ENCODE measurements around the gene SMIM10L2A.
A peak's percentile ranks its signal among the peaks of the same experiment; 100 is the strongest.
"Not testable (repeated sequence)": the region's sequence is repeated elsewhere in the genome, so short reads cannot be mapped to it uniquely, and the experiment has no call there.

The SMIM10L2A gene

DNA sequence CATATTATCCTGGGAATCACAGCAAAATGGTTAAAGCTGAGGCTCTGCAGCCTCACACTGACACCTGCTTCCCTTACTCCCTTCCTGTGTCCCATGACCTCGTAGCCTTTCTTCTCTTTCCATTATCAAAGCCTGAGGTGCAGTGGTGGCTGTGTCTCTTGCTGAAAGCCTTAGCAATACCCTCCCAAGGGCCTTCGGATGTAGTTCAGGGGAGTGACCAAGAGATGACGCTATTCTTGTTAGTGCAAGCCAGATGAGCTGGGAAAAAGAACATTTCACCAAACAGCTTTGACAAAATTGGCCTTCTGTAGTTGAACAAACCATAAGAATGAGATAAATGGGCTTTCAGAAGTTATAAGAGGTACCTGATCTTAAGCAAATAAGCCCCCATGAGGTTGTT is 31.6 kb downstream of the SMIM10L2A start:
- DNase-seq (ENCODE audit: low read depth) = no peak
- H3K4me3 ChIP-seq (ENCODE audit: control insufficient read depth, low read depth, low read length) = no peak overlapping the region
- TF ChIP-seq, protein P1, sequence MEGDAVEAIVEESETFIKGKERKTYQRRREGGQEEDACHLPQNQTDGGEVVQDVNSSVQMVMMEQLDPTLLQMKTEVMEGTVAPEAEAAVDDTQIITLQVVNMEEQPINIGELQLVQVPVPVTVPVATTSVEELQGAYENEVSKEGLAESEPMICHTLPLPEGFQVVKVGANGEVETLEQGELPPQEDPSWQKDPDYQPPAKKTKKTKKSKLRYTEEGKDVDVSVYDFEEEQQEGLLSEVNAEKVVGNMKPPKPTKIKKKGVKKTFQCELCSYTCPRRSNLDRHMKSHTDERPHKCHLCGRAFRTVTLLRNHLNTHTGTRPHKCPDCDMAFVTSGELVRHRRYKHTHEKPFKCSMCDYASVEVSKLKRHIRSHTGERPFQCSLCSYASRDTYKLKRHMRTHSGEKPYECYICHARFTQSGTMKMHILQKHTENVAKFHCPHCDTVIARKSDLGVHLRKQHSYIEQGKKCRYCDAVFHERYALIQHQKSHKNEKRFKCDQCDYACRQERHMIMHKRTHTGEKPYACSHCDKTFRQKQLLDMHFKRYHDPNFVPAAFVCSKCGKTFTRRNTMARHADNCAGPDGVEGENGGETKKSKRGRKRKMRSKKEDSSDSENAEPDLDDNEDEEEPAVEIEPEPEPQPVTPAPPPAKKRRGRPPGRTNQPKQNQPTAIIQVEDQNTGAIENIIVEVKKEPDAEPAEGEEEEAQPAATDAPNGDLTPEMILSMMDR (conservative IDR thresholded peaks at IDR 0.05; ENCODE audit: control insufficient read depth, insufficient read depth, low read depth, low read length) = no peak

DNA sequence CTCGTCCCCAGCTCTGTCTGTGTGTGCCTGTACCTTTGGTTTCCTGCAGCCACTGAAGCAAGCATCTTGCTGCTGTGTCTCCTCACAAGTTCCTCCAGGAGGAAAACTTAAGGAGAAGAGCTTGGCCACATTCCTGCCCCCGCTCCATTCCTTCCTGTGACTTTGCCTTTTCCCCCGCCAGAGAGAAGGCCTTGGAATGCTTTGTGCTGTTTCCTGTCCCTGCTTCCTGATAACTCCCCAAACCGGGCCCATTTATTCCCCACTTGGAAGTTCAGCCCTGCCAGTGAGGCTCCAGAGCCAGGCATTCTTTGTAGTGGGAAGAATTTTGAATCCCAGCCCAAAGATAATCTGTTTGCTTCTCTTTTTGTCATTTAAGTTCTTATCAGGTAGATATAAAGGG is 33.1 kb downstream of the SMIM10L2A start:
- H3K4me3 ChIP-seq (ENCODE audit: control insufficient read depth, low read depth, low read length) = no peak overlapping the region
- DNase-seq (ENCODE audit: low read depth) = no peak
- TF ChIP-seq, protein P1 (conservative IDR thresholded peaks at IDR 0.05; ENCODE audit: control insufficient read depth, insufficient read depth, low read depth, low read length) = no peak

DNA sequence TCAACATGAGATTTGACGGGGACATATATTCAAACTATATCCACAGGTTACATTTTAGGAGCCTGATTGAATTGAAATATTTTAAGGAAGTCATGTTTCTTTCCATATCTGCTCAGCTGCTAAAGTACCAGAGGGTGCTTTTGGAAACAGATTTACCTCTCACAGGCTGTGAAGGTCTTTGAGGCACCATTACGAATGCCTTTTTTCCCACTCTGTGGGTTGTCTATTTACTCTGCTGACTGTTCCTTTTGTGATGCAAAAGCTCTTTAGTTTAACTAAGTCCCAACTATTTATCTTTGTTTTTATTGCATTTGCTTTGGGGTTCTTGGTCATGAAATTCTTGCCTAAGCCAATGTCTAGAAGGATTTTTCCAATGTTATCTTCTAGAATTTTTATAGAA is 40.0 kb downstream of the SMIM10L2A start:
- H3K4me3 ChIP-seq (ENCODE audit: control insufficient read depth, low read depth, low read length); DNase-seq (ENCODE audit: low read depth): not testable (repeated sequence)

DNA sequence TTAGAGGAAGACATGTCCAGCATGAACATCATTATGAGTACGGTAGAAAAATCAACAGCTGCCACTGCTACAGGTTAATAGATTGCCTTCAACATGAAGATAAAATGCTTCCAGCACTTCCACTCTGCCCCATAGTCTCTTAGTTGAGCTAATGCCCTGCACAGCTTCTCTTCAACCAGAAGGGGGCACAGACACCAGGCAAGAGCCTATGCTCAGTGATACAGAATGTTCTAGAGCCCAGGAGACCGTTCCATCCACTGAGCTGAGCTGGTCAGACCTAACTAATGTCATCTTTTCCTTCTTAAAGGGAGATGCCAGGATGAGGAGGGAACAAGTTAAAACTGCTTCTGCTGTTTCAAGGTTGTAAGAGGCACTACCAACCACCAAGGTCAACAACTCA is 42.2 kb downstream of the SMIM10L2A start:
- DNase-seq (ENCODE audit: low read depth) = peak; percentile 11
- TF ChIP-seq, protein P1 (conservative IDR thresholded peaks at IDR 0.05; ENCODE audit: control insufficient read depth, insufficient read depth, low read depth, low read length) = peak; percentile 37
- no peak overlapping the region for H3K4me3 ChIP-seq (ENCODE audit: control insufficient read depth, low read depth, low read length)

DNA sequence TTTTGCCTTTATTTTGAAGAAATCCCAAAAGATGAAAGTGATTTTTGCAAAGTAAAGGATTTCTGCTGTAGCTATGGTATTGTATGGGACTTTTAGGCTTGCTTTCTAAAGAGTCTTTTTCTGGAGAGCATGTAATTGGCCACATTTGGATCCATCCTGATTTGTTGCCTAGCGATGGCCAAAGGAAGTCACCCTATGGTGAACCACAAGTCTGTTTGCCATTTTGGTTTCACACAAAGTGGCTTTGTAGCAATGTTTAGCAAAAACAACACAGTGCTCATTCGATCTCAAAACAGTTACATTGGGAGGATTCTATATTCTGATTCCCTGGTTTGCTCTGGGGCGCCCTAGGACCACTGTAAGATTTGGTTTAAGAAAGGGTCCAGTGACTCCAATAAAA is 54.6 kb downstream of the SMIM10L2A start:
- TF ChIP-seq, protein P1 (conservative IDR thresholded peaks at IDR 0.05; ENCODE audit: control insufficient read depth, insufficient read depth, low read depth, low read length) = no peak
- no peak overlapping the region for H3K4me3 ChIP-seq (ENCODE audit: control insufficient read depth, low read depth, low read length)
- no peak for DNase-seq (ENCODE audit: low read depth)

DNA sequence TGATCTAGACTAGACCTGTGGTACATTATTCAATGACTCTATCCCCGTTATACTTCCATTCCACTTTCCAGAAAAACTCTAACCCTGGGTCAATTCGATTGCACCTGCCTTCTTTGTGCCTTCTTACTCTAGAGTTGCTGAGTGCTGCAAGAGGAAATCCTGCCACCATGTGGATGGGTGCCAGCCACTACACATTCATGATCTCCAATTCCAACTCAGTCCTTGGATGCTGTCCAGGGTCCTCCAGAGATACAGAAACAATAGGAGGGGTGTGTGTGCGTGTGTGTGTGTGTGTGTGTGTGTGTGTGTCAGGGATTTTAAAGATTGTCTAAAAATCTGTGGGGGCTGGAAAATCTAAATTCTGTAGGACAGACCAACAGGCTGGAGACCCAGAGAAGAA is 55.8 kb downstream of the SMIM10L2A start:
- peak; percentile 63 for DNase-seq (ENCODE audit: low read depth)
- TF ChIP-seq, protein P1 (conservative IDR thresholded peaks at IDR 0.05; ENCODE audit: control insufficient read depth, insufficient read depth, low read depth, low read length) = peak; percentile 26
- H3K4me3 ChIP-seq (ENCODE audit: control insufficient read depth, low read depth, low read length) = no peak overlapping the region
